Left ventricle myocardium inferior (tissue), 1 donor: ENCODE data around the gene ATP6V0E2. TPM values are rescaled to one million over a fixed set of nuclear protein-coding genes. Genes with fewer than 3 reads are reported as not detected.

Source experiments
- DNase-seq: peaks from one replicate; pipeline ENCODE4 v3.0.0-alpha.2; 2020
- H3K27ac ChIP-seq: fragments of 200-600 bp; replicated peaks from 2 replicates; pipeline ENCODE4 v1.8.0; 2021
- H3K27me3 ChIP-seq: fragments of 200-600 bp; 2 replicates; pipeline ENCODE4 v1.8.0; 2021; ENCODE audit warnings: low read depth
- H3K36me3 ChIP-seq: fragments of 200-600 bp; 2 replicates; pipeline ENCODE4 v1.8.0; 2021
- H3K4me1 ChIP-seq: fragments of 200-600 bp; 2 replicates; pipeline ENCODE4 v1.8.0; 2021
- H3K4me3 ChIP-seq: fragments of 200-600 bp; 2 replicates; pipeline ENCODE4 v1.8.0; 2021; ENCODE audit warnings: mild to moderate bottlenecking, moderate library complexity
- H3K9me3 ChIP-seq: fragments of 200-600 bp; replicated peaks from 2 replicates; pipeline ENCODE4 v1.8.0; 2021
- CTCF ChIP-seq: fragments of 200-600 bp; IDR thresholded peaks from 2 replicates; pipeline ENCODE4 v1.8.0; 2021; ENCODE audit warnings: antibody characterized with exemption, mild to moderate bottlenecking, borderline replicate concordance
- intact Hi-C: fragments of 100-400 bp; cut with micrococcal nuclease; formaldehyde crosslinking; loops from one replicate; pipeline ENCODE4 v1.11.0; 2022
- total RNA-seq: library from RNA; stranded (reverse); fragmentation: NEBNext Ultra II Directional; extraction: Animal tissue kit (Norgen Biotek cat#: 25700); gene quantifications from one replicate; pipeline ENCODE4 v1.2.1, GENCODE V29; 2021
- donor health status: DM: no; HTN: yes; CAD: no; lungs with severe emphysema.

ATP6V0E2 gene
- total RNA-seq, 1 donor from 2014 or later: 120 TPM

DNA sequence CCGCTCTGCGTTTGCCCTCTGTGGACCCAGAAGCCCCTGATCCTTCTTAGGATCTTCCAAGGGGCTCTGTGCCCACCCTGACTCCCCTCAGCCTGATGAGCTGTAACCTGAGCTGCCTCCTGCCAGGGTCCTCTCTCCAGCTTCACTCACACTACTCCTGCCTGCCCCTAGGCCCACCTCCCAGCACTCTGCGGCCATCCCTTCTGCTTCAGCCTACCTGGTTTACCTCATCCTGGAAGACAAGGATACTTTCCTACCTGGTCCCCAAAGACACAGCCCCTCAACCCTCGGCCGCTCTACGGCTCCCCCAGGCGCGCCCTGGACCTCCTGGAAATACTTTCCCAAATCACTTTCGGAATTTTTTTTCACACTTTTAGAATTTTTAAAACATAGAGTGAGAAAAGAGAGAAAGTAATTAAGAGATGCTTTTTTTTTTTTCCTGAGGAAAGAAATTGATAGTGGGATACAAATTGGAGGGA lies 42.0 kb upstream of the ATP6V0E2 start:
- Histone ChIP-seq H3K36me3 (no peaks in the 10 kb centered on the region), H3K27me3 (peaks cover 25% of the 10 kb centered on the region), H3K9me3 (no peaks in the 10 kb centered on the region), H3K4me3 (no peak overlapping the region), H3K27ac (no peak overlapping the region), H3K4me1 (no peaks in the 10 kb centered on the region)
- no peak for TF ChIP-seq CTCF
- DNase-seq: no peak
- intact Hi-C loops: no loop called here

GRCh38 chr7:149832332-149833041 lies 41.3 kb upstream of the ATP6V0E2 start:
- peaks cover 25% of the 10 kb centered on the region for H3K27me3 ChIP-seq
- TF ChIP-seq CTCF: no peak
- no peaks in the 10 kb centered on the region for H3K9me3 ChIP-seq
- no peak overlapping the region for H3K4me3 ChIP-seq
- H3K4me1 ChIP-seq: no peaks in the 10 kb centered on the region
- no peak for DNase-seq
- no peak overlapping the region for H3K27ac ChIP-seq
- intact Hi-C loops: no loop called here
- no peaks in the 10 kb centered on the region for H3K36me3 ChIP-seq

DNA sequence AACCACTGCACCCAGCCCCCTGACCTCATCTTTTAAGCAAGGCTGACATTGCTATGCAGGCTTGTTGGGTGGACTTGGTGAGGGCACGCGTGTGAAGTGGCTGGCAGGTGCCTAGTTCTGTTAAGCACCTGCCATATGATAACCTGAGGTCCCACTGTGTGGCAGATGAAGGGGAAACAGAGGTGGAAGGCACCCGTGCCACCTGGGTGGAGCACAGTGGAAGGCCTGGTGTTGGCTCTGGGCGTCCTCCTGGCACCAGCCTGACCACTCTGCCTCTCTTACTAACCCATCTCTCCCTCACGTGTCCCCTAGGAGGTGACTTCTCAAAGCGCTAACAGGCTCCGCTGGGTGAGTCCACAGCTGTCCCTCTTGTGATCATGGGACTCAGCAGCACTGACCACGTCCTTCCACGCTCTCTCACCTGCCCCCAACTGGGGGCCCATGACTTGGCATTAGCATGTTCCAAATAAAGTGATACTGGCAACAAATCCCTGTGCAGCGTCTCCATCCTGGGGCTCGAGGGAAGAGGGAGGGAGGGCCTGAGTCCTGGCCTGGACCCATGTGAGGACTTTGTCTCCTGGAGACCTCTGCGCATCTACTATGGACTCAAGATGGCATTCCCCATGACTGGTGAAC lies 40.2 kb upstream of the ATP6V0E2 start:
- no peak overlapping the region for H3K4me3 ChIP-seq
- H3K27ac ChIP-seq: no peak overlapping the region
- peaks cover 25% of the 10 kb centered on the region for H3K27me3 ChIP-seq
- H3K9me3 ChIP-seq: no peaks in the 10 kb centered on the region
- no peak for TF ChIP-seq CTCF
- H3K36me3 ChIP-seq: no peaks in the 10 kb centered on the region
- H3K4me1 ChIP-seq: peaks cover 8% of the 10 kb centered on the region
- no peak for DNase-seq
- intact Hi-C loops: no loop called here

- Histone ChIP-seq H3K27me3 (peaks cover 25% of the 10 kb centered on the region), H3K27ac (no peak overlapping the region), H3K4me1 (peaks cover 18% of the 10 kb centered on the region), H3K4me3 (no peak overlapping the region), H3K36me3 (no peaks in the 10 kb centered on the region), H3K9me3 (no peaks in the 10 kb centered on the region)
- no peak for DNase-seq
- intact Hi-C loops: no loop called here
- TF ChIP-seq CTCF: no peak
Measured at GRCh38 chr7:149834601-149835000, 39.2 kb upstream of the ATP6V0E2 start.

DNA sequence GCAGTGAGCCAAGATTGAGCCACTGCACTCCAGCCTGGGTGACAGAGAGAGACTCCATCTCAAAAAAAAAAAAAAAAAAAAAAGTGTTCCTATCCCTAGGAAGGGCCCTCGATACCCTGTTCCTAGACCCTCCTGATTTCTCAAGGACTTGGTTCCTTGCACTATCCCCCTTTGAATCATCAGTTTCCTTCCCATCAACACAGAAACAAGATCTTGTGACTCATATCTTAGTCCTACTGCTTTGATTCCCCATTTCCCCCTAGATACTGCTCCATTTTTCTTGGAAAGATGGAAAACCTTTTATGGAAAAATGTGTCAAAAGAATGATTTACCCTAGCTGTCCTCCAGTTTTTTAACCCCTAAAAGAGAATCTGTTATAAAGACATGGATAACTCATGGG lies 37.3 kb upstream of the ATP6V0E2 start:
- peaks cover 18% of the 10 kb centered on the region for H3K27me3 ChIP-seq
- intact Hi-C loops: no loop called here

More for the DNA sequence above, 37.3 kb upstream of the ATP6V0E2 start:
- no peak for DNase-seq
- no peak for TF ChIP-seq CTCF
- Histone ChIP-seq H3K36me3 (no peaks in the 10 kb centered on the region), H3K9me3 (no peaks in the 10 kb centered on the region), H3K27ac (no peak overlapping the region), H3K4me1 (peaks cover 25% of the 10 kb centered on the region), H3K4me3 (no peak overlapping the region)
